Thyroid gland (tissue), 4 donors: ENCODE results near the gene IGFN1. TPM values are rescaled to one million over a fixed set of nuclear protein-coding genes. Genes with fewer than 3 reads are reported as not detected.
A peak's percentile ranks its signal among the peaks of the same experiment; 100 is the strongest.

Experiments
- DNase-seq, 2 donors: peaks; one replicate each; pipeline ENCODE4 v3.0.0-alpha.2; 2019
- H3K27ac ChIP-seq, 3 donors: fragments of 200-600 bp; sonication (generic); 1 replicate in 2 of 3; 2 replicates in 1 of 3; pipeline ENCODE4 v1.5.1; 2016 to 2019; ENCODE audit warnings: mild to moderate bottlenecking in 1 of 3, moderate library complexity in 1 of 3
- H3K27me3 ChIP-seq: fragments of 200-600 bp; sonication (generic); one replicate; pipeline ENCODE4 v1.5.1; 2019
- H3K36me3 ChIP-seq, 2 donors: fragments of 200-600 bp; sonication (generic); one replicate each; pipeline ENCODE4 v1.5.1; 2016 to 2019
- H3K4me1 ChIP-seq, 2 donors: fragments of 200-600 bp; sonication (generic); one replicate each; pipeline ENCODE4 v1.5.1; 2017 to 2019
- H3K4me3 ChIP-seq, 3 donors: fragments of 200-600 bp; sonication (generic); replicated peaks in 1 of 3; 1 replicate in 2 of 3; 2 replicates in 1 of 3; pipeline ENCODE4 v1.5.1; 2016; ENCODE audit warnings: mild to moderate bottlenecking in 1 of 3
- H3K9me3 ChIP-seq: fragments of 200-600 bp; sonication (generic); one replicate; pipeline ENCODE4 v1.5.1; 2017
- POLR2A ChIP-seq, 2 donors: fragments of 450-650 bp; IDR thresholded peaks; one replicate each; pipeline ENCODE4 v1.6.1; 2017; ENCODE audit warnings: antibody characterized with exemption in 2 of 2, mild to moderate bottlenecking in 2 of 2, moderate library complexity in 1 of 2
- WGBS, 2 donors: methylation state at CpG; one replicate each; pipeline ENCODE4 v1.1.5; 2017; 5-methylcytosine and 5-hydroxymethylcytosine counted together
- intact Hi-C: fragments of 100-400 bp; cut with DNase I; formaldehyde crosslinking; loops from one replicate; pipeline ENCODE4 v1.15.1; 2023
- total RNA-seq, 4 donors: library from RNA; depleted of rRNA; stranded (reverse); fragments of >200 nt; gene quantifications; one replicate each; pipeline ENCODE4 v1.2.3, GENCODE V29; 2016
- TF ChIP-seq, protein P1 (sequence below), 6 experiments: fragments of 200-600 bp in 3 of 6; fragments of 450-650 bp in 3 of 6; sonication (generic) in 3 of 6; IDR thresholded peaks; one replicate each; pipeline ENCODE4 v1.5.1; 2016 to 2019; ENCODE audit warnings: antibody characterized with exemption in 6 of 6, mild to moderate bottlenecking in 2 of 6, inconsistent platforms in 1 of 6, moderate library complexity in 1 of 6

IGFN1 gene
- total RNA-seq, 4 donors from 2014 or later: 16.2 to 78.6 (median 33.0) TPM

DNA sequence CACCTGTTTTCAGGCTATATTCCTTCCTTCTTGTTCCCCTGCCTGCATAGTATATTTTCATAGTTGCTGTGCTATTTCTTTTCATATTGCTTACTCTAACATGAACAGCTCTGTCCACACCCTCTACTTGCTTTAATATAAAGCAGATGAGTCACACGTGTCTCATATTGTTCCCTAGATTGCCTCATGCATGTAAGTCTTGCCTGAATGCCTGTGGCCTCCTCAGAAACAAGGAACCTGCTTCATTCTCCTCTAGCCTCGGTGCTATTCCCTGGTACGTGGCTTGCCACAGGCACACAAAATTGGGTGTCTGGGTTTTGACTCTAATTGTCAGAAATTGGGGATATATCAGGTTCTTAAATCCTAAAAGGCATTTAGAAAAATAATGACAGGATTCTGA, 76.2 kb downstream of the IGFN1 start:
- Histone ChIP-seq H3K27me3 (no peaks in the 10 kb centered on the region), H3K36me3 (no peaks in the 10 kb centered on the region), H3K27ac (no peak overlapping the region), H3K4me3 (no peak overlapping the region), H3K9me3 (no peaks in the 10 kb centered on the region), H3K4me1 (peaks cover 2 to 8% of the 10 kb centered on the region in 2 donors)
- intact Hi-C loops: no loop called here
- WGBS, 2 donors: 66 to 84% methylated on average over 3 of the region's 3 CpGs
- TF ChIP-seq POLR2A (IDR thresholded peaks at IDR 0.05): no peak
- TF ChIP-seq, protein P1, sequence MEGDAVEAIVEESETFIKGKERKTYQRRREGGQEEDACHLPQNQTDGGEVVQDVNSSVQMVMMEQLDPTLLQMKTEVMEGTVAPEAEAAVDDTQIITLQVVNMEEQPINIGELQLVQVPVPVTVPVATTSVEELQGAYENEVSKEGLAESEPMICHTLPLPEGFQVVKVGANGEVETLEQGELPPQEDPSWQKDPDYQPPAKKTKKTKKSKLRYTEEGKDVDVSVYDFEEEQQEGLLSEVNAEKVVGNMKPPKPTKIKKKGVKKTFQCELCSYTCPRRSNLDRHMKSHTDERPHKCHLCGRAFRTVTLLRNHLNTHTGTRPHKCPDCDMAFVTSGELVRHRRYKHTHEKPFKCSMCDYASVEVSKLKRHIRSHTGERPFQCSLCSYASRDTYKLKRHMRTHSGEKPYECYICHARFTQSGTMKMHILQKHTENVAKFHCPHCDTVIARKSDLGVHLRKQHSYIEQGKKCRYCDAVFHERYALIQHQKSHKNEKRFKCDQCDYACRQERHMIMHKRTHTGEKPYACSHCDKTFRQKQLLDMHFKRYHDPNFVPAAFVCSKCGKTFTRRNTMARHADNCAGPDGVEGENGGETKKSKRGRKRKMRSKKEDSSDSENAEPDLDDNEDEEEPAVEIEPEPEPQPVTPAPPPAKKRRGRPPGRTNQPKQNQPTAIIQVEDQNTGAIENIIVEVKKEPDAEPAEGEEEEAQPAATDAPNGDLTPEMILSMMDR (IDR thresholded peaks at IDR 0.05): no peak
- DNase-seq: no peak

DNA sequence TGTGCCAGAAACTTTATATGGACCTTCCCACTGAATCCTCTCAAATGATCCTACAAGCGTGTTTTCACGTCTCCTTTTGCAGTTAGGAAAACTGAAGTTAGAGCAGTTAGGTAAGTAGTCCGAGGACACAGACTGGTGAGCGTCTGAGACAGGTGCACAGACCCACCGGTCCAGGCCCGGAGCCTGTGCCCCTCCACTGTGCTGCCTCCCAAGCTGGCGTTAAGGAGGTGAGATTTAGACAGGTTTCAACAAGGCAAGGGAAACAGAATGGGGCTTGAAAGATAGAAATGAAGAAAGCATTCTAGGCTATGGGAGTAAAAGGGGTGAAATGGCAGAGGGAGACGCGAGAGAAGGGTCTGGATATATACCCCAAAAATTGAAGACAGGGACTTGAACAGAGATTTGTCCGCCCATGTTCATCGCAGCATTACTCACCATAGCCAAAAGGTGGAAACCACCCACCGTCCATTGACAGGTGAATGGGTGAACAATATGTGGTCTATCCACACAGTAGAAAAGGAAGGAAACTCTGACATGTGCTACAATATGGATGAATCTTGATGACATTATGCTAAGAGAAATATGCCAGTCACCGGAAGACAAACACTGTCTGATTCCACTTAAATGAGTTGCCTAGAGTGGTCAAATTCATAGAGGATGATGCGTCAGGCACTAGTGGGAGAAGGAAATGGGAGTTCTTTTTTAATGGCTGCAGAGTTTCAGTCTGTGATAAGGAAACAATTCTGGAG, 77.0 kb downstream of the IGFN1 start:
- intact Hi-C loops: no loop called here
- Histone ChIP-seq H3K9me3 (no peaks in the 10 kb centered on the region), H3K4me1 (peaks cover 2 to 8% of the 10 kb centered on the region in 2 donors), H3K27me3 (no peaks in the 10 kb centered on the region), H3K27ac (no peak overlapping the region), H3K4me3 (no peak overlapping the region), H3K36me3 (no peaks in the 10 kb centered on the region)
- 91 to 92% methylated on average over 14 of the region's 14 CpGs for WGBS, 2 donors
- no peak for TF ChIP-seq POLR2A (IDR thresholded peaks at IDR 0.05)
- TF ChIP-seq, protein P1 (IDR thresholded peaks at IDR 0.05): no peak
- DNase-seq: no peak

DNA sequence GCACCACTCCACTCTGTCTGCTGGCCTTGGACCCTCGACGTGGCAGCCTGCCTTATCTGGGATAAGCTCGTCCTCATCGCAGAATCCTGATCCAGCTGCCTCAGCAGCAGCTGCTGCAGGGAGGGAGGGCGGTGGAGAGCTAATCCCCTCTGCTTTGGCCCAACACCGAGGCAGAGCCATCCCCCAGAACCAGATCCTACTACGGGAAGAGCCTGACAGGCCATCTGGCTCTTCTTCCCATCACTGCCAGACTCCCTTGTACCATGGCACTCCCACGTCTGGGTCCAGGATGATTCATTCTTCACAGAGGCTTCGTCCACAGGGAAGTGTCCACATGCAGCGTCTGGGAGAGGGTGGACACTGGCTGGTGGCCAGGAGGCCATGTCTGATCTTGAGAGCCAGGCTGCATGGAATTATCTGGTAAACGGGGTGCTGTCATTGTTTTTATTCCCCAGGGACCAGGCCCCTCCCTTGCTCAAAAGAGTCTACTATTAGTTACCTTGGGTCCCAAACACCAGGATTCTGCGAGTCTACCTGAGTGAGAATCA, 78.1 kb downstream of the IGFN1 start:
- 18 to 22% methylated on average over 10 to 12 of the region's 12 CpGs for WGBS, 2 donors
- intact Hi-C loops: no loop called here
- Histone ChIP-seq H3K9me3 (no peaks in the 10 kb centered on the region), H3K4me3 (no peak overlapping the region), H3K27ac (no peak overlapping the region), H3K36me3 (no peaks in the 10 kb centered on the region), H3K27me3 (no peaks in the 10 kb centered on the region), H3K4me1 (peaks cover 2 to 8% of the 10 kb centered on the region in 2 donors)
- peak; percentile 43 to 57 for DNase-seq
- TF ChIP-seq, protein P1 (IDR thresholded peaks at IDR 0.05): no peak
- TF ChIP-seq POLR2A (IDR thresholded peaks at IDR 0.05): no peak

DNA sequence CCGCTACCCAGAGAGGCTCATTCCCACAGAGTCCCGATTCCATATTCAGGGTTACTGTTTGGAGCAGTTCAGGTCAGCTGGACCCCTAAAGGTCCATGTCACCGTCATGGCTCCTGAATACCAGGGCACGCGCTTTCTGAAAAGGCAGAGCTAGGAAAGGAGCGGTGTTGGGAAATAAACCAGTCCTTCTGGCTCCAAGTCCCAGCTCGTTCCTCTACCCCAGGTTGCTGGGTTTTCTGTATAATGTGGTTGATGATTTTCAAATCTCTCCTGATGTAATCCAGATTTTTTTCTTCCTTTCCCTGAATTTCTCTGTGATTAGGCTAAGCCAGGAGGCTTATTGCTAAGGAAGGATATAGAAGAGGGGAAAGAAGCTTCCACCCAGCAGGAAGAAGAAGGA, 78.7 kb downstream of the IGFN1 start:
- TF ChIP-seq, protein P1 (IDR thresholded peaks at IDR 0.05): no peak
- TF ChIP-seq POLR2A (IDR thresholded peaks at IDR 0.05): no peak
- no peak for DNase-seq
- intact Hi-C loops: no loop called here
- Histone ChIP-seq H3K4me1 (peaks cover 2 to 8% of the 10 kb centered on the region in 2 donors), H3K36me3 (no peaks in the 10 kb centered on the region), H3K4me3 (no peak overlapping the region), H3K27ac (no peak overlapping the region), H3K27me3 (no peaks in the 10 kb centered on the region), H3K9me3 (no peaks in the 10 kb centered on the region)
- WGBS, 2 donors: 90 to 96% methylated on average over 7 of the region's 7 CpGs

DNA sequence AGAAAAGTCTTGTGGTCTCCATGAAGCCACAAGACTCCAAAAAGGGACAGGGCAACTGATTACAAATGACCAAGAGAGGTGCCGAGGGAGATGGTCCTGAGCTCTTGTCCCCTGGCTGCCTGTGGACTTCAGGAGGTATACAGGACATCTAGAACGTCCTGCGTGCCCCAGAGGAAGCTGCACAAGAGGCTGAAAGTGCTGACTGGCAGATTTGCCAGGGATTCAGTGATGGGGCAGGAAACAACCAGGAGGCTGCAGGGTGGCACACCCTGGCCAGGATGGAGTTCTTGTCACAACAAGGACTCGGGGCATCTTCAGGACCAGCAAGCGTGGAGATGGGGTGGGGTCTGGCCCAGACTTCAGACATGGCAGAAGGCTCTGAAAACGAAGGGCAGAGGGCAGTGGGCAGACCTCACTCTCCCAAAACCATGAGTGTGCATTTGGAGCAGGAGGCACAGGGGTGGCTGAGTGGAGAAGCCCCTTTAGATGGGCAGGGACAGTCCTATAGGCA, 79.3 kb downstream of the IGFN1 start:
- Histone ChIP-seq H3K27ac (no peak overlapping the region), H3K4me3 (no peak overlapping the region), H3K9me3 (no peaks in the 10 kb centered on the region), H3K36me3 (no peaks in the 10 kb centered on the region), H3K27me3 (no peaks in the 10 kb centered on the region), H3K4me1 (peaks cover 2 to 9% of the 10 kb centered on the region in 2 donors)
- no peak for TF ChIP-seq POLR2A (IDR thresholded peaks at IDR 0.05)
- TF ChIP-seq, protein P1 (IDR thresholded peaks at IDR 0.05): no peak
- DNase-seq: no peak
- intact Hi-C loops: no loop called here
- 74 to 81% methylated on average over 6 of the region's 6 CpGs for WGBS, 2 donors
